Central memory CD8-positive, alpha-beta T cell (primary cell): ENCODE results near the gene KHDRBS2.

Experiments
- ATAC-seq: fragments of 150-1000 bp; cut with Tn5 transposase; replicated peaks from 2 replicates; pipeline ENCODE4 v1.10.0; 2022; ENCODE audit warnings: mild to moderate bottlenecking, moderate FRiP score, moderate number of reproducible peaks; ENCODE audit not compliant: poor library complexity, severe bottlenecking; ENCODE audit errors: extremely low read depth
- DNase-seq, 2 donors: peaks; one replicate each; pipeline ENCODE4 v3.0.0; 2021; ENCODE audit warnings: low spot score in 2 of 2
- H3K27ac Mint-ChIP-seq: one replicate; pipeline ENCODE4 v1.8.0; 2022; ENCODE audit warnings: low read depth, mild to moderate bottlenecking, moderate library complexity, mixed read lengths
- H3K27me3 Mint-ChIP-seq: one replicate; pipeline ENCODE4 v1.8.0; 2022; ENCODE audit warnings: mixed read lengths
- H3K36me3 Mint-ChIP-seq: one replicate; pipeline ENCODE4 v1.8.0; 2022; ENCODE audit warnings: mild to moderate bottlenecking, moderate library complexity, mixed read lengths; ENCODE audit not compliant: insufficient read depth
- H3K4me1 Mint-ChIP-seq: one replicate; pipeline ENCODE4 v1.8.0; 2022; ENCODE audit warnings: mixed read lengths
- H3K4me3 Mint-ChIP-seq: one replicate; pipeline ENCODE4 v1.8.0; 2022; ENCODE audit warnings: mild to moderate bottlenecking, moderate library complexity, mixed read lengths
- H3K9me3 Mint-ChIP-seq: one replicate; pipeline ENCODE4 v1.8.0; 2022; ENCODE audit warnings: mixed read lengths

Gene KHDRBS2

GRCh38 chr6:62057300-62057699 is 228.7 kb downstream of the KHDRBS2 start:
- Mint-ChIP-seq H3K4me1 (no peaks in the 10 kb centered on the region), H3K4me3 (no peak overlapping the region), H3K9me3 (peaks cover 23% of the 10 kb centered on the region), H3K27ac (no peak overlapping the region), H3K36me3 (no peaks in the 10 kb centered on the region), H3K27me3 (no peaks in the 10 kb centered on the region)
- ATAC-seq (no peak), DNase-seq (no peak)

- DNase-seq (no peak), ATAC-seq (no peak)
- no peaks in the 10 kb centered on the region for H3K27me3 Mint-ChIP-seq
- no peaks in the 10 kb centered on the region for H3K36me3 Mint-ChIP-seq
- H3K4me3 Mint-ChIP-seq: no peak overlapping the region
- H3K9me3 Mint-ChIP-seq: peaks cover 14% of the 10 kb centered on the region
- no peaks in the 10 kb centered on the region for H3K4me1 Mint-ChIP-seq
- H3K27ac Mint-ChIP-seq: no peak overlapping the region
Measured at GRCh38 chr6:62045502-62045901, 240.5 kb downstream of the KHDRBS2 start.

GRCh38 chr6:62043084-62043483 is 242.9 kb downstream of the KHDRBS2 start:
- no peak overlapping the region for H3K27ac Mint-ChIP-seq
- H3K4me1 Mint-ChIP-seq: no peaks in the 10 kb centered on the region
- no peaks in the 10 kb centered on the region for H3K36me3 Mint-ChIP-seq
- H3K27me3 Mint-ChIP-seq: no peaks in the 10 kb centered on the region
- no peak overlapping the region for H3K4me3 Mint-ChIP-seq
- no peak for DNase-seq
- peaks cover 5% of the 10 kb centered on the region for H3K9me3 Mint-ChIP-seq
- ATAC-seq: no peak

- no peak for ATAC-seq
- DNase-seq: no peak
- peaks cover 4% of the 10 kb centered on the region for H3K9me3 Mint-ChIP-seq
- H3K27me3 Mint-ChIP-seq: no peaks in the 10 kb centered on the region
- no peaks in the 10 kb centered on the region for H3K4me1 Mint-ChIP-seq
- no peaks in the 10 kb centered on the region for H3K36me3 Mint-ChIP-seq
- H3K27ac Mint-ChIP-seq: no peak overlapping the region
- no peak overlapping the region for H3K4me3 Mint-ChIP-seq
Measured at GRCh38 chr6:62042429-62042828, 243.6 kb downstream of the KHDRBS2 start.

- Mint-ChIP-seq H3K27ac (no peak overlapping the region), H3K4me3 (no peak overlapping the region), H3K9me3 (peaks cover 6% of the 10 kb centered on the region), H3K36me3 (no peaks in the 10 kb centered on the region), H3K4me1 (no peaks in the 10 kb centered on the region), H3K27me3 (no peaks in the 10 kb centered on the region)
- DNase-seq (no peak), ATAC-seq (no peak)
Measured at GRCh38 chr6:62039605-62040004, 246.4 kb downstream of the KHDRBS2 start.

- no peaks in the 10 kb centered on the region for H3K36me3 Mint-ChIP-seq
- H3K4me1 Mint-ChIP-seq: no peaks in the 10 kb centered on the region
- ATAC-seq (no peak), DNase-seq (no peak)
- no peak overlapping the region for H3K4me3 Mint-ChIP-seq
- H3K27ac Mint-ChIP-seq: no peak overlapping the region
- H3K9me3 Mint-ChIP-seq: peaks cover 20% of the 10 kb centered on the region
- H3K27me3 Mint-ChIP-seq: no peaks in the 10 kb centered on the region
Measured at GRCh38 chr6:62037445-62037844, 248.6 kb downstream of the KHDRBS2 start.

GRCh38 chr6:62035952-62036351 is 250.1 kb downstream of the KHDRBS2 start:
- H3K27me3 Mint-ChIP-seq: no peaks in the 10 kb centered on the region
- H3K9me3 Mint-ChIP-seq: peaks cover 22% of the 10 kb centered on the region
- no peak for ATAC-seq
- H3K27ac Mint-ChIP-seq: no peak overlapping the region
- no peak overlapping the region for H3K4me3 Mint-ChIP-seq
- no peaks in the 10 kb centered on the region for H3K36me3 Mint-ChIP-seq
- no peaks in the 10 kb centered on the region for H3K4me1 Mint-ChIP-seq
- DNase-seq: no peak

GRCh38 chr6:62013719-62014118 is 272.3 kb downstream of the KHDRBS2 start:
- no peak overlapping the region for H3K27ac Mint-ChIP-seq
- no peak for DNase-seq
- no peak for ATAC-seq
- H3K4me1 Mint-ChIP-seq: no peaks in the 10 kb centered on the region
- H3K36me3 Mint-ChIP-seq: no peaks in the 10 kb centered on the region
- H3K9me3 Mint-ChIP-seq: peaks cover 18% of the 10 kb centered on the region
- H3K27me3 Mint-ChIP-seq: no peaks in the 10 kb centered on the region
- no peak overlapping the region for H3K4me3 Mint-ChIP-seq

GRCh38 chr6:62009445-62009844 is 276.6 kb downstream of the KHDRBS2 start:
- H3K4me1 Mint-ChIP-seq: no peaks in the 10 kb centered on the region
- H3K9me3 Mint-ChIP-seq: peaks cover 20% of the 10 kb centered on the region
- H3K27ac Mint-ChIP-seq: no peak overlapping the region
- DNase-seq (no peak), ATAC-seq (no peak)
- no peaks in the 10 kb centered on the region for H3K36me3 Mint-ChIP-seq
- H3K27me3 Mint-ChIP-seq: no peaks in the 10 kb centered on the region
- H3K4me3 Mint-ChIP-seq: no peak overlapping the region

GRCh38 chr6:61989616-61990015 is 296.4 kb downstream of the KHDRBS2 start:
- Mint-ChIP-seq H3K36me3 (peaks cover 1% of the 10 kb centered on the region), H3K9me3 (peaks cover 26% of the 10 kb centered on the region), H3K27ac (no peak overlapping the region), H3K4me1 (no peaks in the 10 kb centered on the region), H3K27me3 (no peaks in the 10 kb centered on the region), H3K4me3 (no peak overlapping the region)
- ATAC-seq (no peak), DNase-seq (no peak)

- Mint-ChIP-seq H3K36me3 (no peaks in the 10 kb centered on the region), H3K4me3 (no peak overlapping the region), H3K4me1 (no peaks in the 10 kb centered on the region), H3K27ac (no peak overlapping the region), H3K27me3 (no peaks in the 10 kb centered on the region), H3K9me3 (no peaks in the 10 kb centered on the region)
- ATAC-seq: no peak
- DNase-seq: no peak
Measured at GRCh38 chr6:61980622-61981021, 305.4 kb downstream of the KHDRBS2 start.

- H3K9me3 Mint-ChIP-seq: no peaks in the 10 kb centered on the region
- no peaks in the 10 kb centered on the region for H3K36me3 Mint-ChIP-seq
- no peak for DNase-seq
- H3K27me3 Mint-ChIP-seq: no peaks in the 10 kb centered on the region
- H3K4me3 Mint-ChIP-seq: no peak overlapping the region
- no peak overlapping the region for H3K27ac Mint-ChIP-seq
- ATAC-seq: no peak
- H3K4me1 Mint-ChIP-seq: no peaks in the 10 kb centered on the region
Measured at GRCh38 chr6:61977947-61978346, 308.1 kb downstream of the KHDRBS2 start.

GRCh38 chr6:61977099-61977498 is 308.9 kb downstream of the KHDRBS2 start:
- no peaks in the 10 kb centered on the region for H3K36me3 Mint-ChIP-seq
- H3K27me3 Mint-ChIP-seq: no peaks in the 10 kb centered on the region
- DNase-seq (no peak), ATAC-seq (no peak)
- H3K4me1 Mint-ChIP-seq: no peaks in the 10 kb centered on the region
- H3K27ac Mint-ChIP-seq: no peak overlapping the region
- H3K4me3 Mint-ChIP-seq: no peak overlapping the region
- no peaks in the 10 kb centered on the region for H3K9me3 Mint-ChIP-seq

- DNase-seq (no peak), ATAC-seq (no peak)
- Mint-ChIP-seq H3K36me3 (no peaks in the 10 kb centered on the region), H3K27ac (no peak overlapping the region), H3K27me3 (no peaks in the 10 kb centered on the region), H3K9me3 (peaks cover 19% of the 10 kb centered on the region), H3K4me3 (no peak overlapping the region), H3K4me1 (no peaks in the 10 kb centered on the region)
Measured at GRCh38 chr6:61959196-61959595, 326.8 kb downstream of the KHDRBS2 start.
